HG03521 (cell line): Measurements from ENCODE around the gene FBXL22.

ENCODE experiments used
- ATAC-seq: cut with Tn5 transposase; IDR thresholded peaks from one replicate; pipeline ENCODE4 v1.9.1; 2021; ENCODE audit warnings: mild to moderate bottlenecking, moderate library complexity; ENCODE audit not compliant: unreplicated experiment

Gene FBXL22

GRCh38 chr15:63593705-63594671, 3.2 kb upstream of the FBXL22 start:
- ATAC-seq = no peak

GRCh38 chr15:63595065-63595464, 2.1 kb upstream of the FBXL22 start:
- no peak for ATAC-seq

GRCh38 chr15:63595688-63596087, 1.5 kb upstream of the FBXL22 start:
- ATAC-seq = no peak

GRCh38 chr15:63596676-63597037, 530 bp upstream of the FBXL22 start:
- ATAC-seq = no peak

- no peak for ATAC-seq
These were observed 634 bp downstream of the FBXL22 start for GRCh38 chr15:63597821-63598220.

- ATAC-seq = no peak
These were observed 1.6 kb downstream of the FBXL22 start for GRCh38 chr15:63598473-63599400.

GRCh38 chr15:63599401-63600000, 2.3 kb downstream of the FBXL22 start:
- ATAC-seq = no peak

GRCh38 chr15:63600001-63600615, 2.9 kb downstream of the FBXL22 start:
- ATAC-seq = no peak

GRCh38 chr15:63600616-63601025, 3.4 kb downstream of the FBXL22 start:
- peak; percentile 80 for ATAC-seq

GRCh38 chr15:63601026-63601703, 4.0 kb downstream of the FBXL22 start:
- peak; percentile 15 for ATAC-seq

GRCh38 chr15:63601704-63602185, 4.6 kb downstream of the FBXL22 start:
- ATAC-seq = no peak

GRCh38 chr15:63602595-63602994, 5.4 kb downstream of the FBXL22 start:
- ATAC-seq = no peak

- ATAC-seq = no peak
These were observed 6.3 kb downstream of the FBXL22 start for GRCh38 chr15:63603516-63603915.

- no peak for ATAC-seq
These were observed 7.1 kb downstream of the FBXL22 start for GRCh38 chr15:63604281-63604680.

- ATAC-seq = no peak
These were observed 7.8 kb downstream of the FBXL22 start for GRCh38 chr15:63605036-63605435.

- no peak for ATAC-seq
These were observed 8.6 kb downstream of the FBXL22 start for GRCh38 chr15:63605816-63606215.

GRCh38 chr15:63606308-63606707, 9.1 kb downstream of the FBXL22 start:
- no peak for ATAC-seq

- no peak for ATAC-seq
These were observed 11.8 kb downstream of the FBXL22 start for GRCh38 chr15:63608989-63609388.

- ATAC-seq = no peak
These were observed 12.3 kb downstream of the FBXL22 start for GRCh38 chr15:63609448-63609847.
